ENCODE measurements around the gene AHCYL2. TPM values are rescaled to one million over a fixed set of nuclear protein-coding genes. Genes with fewer than 3 reads are reported as not detected.

AHCYL2 gene
- polyA plus RNA-seq, 1 donor from 2014 or later = 39.9 TPM

- no peak overlapping the region for H3K27ac ChIP-seq (ENCODE audit: low read length)
- no peak overlapping the region for H3K4me2 ChIP-seq (ENCODE audit: low read length)
- H3F3A ChIP-seq (ENCODE audit: insufficient read depth, low read length, poor library complexity, severe bottlenecking) = no peaks in the 10 kb centered on the region
- H3K27me3 ChIP-seq (ENCODE audit: insufficient read depth, low read depth, low read length) = no peaks in the 10 kb centered on the region
- TF ChIP-seq SMC3 (conservative IDR thresholded peaks at IDR 0.05; ENCODE audit: poor library complexity) = no peak
- TF ChIP-seq REST (IDR thresholded peaks at IDR 0.05; ENCODE audit: borderline replicate concordance) = no peak
- no peak for TF ChIP-seq EP300 (conservative IDR thresholded peaks at IDR 0.05; ENCODE audit: poor library complexity, severe bottlenecking)
- H3K79me2 ChIP-seq (replicated peaks; ENCODE audit: insufficient read depth, low read length) = no peaks in the 10 kb centered on the region
- H3K9ac ChIP-seq (ENCODE audit: low read length) = no peak overlapping the region
- no peak overlapping the region for H2AFZ ChIP-seq (ENCODE audit: low read depth, low read length)
- H3K36me3 ChIP-seq (ENCODE audit: insufficient read depth, low read length) = no peaks in the 10 kb centered on the region
- no peak overlapping the region for H3K4me3 ChIP-seq (ENCODE audit: low read length)
- no peaks in the 10 kb centered on the region for H3K9me2 ChIP-seq (ENCODE audit: insufficient read depth, low read length)
- H4K20me1 ChIP-seq (ENCODE audit: insufficient read depth) = no peaks in the 10 kb centered on the region
- no peaks in the 10 kb centered on the region for H3K9me3 ChIP-seq (ENCODE audit: low read length)
Measured at GRCh38 chr7:129468547-129468946, 243.7 kb downstream of the AHCYL2 start.

GRCh38 chr7:129469930-129470329, 245.1 kb downstream of the AHCYL2 start:
- no peak overlapping the region for H3K4me2 ChIP-seq (ENCODE audit: low read length)
- no peaks in the 10 kb centered on the region for H3F3A ChIP-seq (ENCODE audit: insufficient read depth, low read length, poor library complexity, severe bottlenecking)
- H3K9ac ChIP-seq (ENCODE audit: low read length) = no peak overlapping the region
- no peaks in the 10 kb centered on the region for H3K27me3 ChIP-seq (ENCODE audit: insufficient read depth, low read depth, low read length)
- TF ChIP-seq EZH2 (IDR thresholded peaks at IDR 0.05; ENCODE audit: borderline replicate concordance, insufficient read depth, low read length, poor library complexity, severe bottlenecking) = no peak
- TF ChIP-seq RAD21 (conservative IDR thresholded peaks at IDR 0.05) = no peak
- no peak for TF ChIP-seq TAF1 (IDR thresholded peaks at IDR 0.05; ENCODE audit: low read depth)
- TF ChIP-seq CTCF (IDR thresholded peaks at IDR 0.05; ENCODE audit: poor library complexity, severe bottlenecking) = no peak
- TF ChIP-seq POLR2AphosphoS5 (IDR thresholded peaks at IDR 0.05) = no peak
- no peak for TF ChIP-seq REST (IDR thresholded peaks at IDR 0.05; ENCODE audit: borderline replicate concordance)
- TF ChIP-seq MXI1 (conservative IDR thresholded peaks at IDR 0.05; ENCODE audit: poor library complexity, severe bottlenecking) = no peak
- TF ChIP-seq SMC3 (conservative IDR thresholded peaks at IDR 0.05; ENCODE audit: poor library complexity) = no peak
- no peak for TF ChIP-seq EP300 (conservative IDR thresholded peaks at IDR 0.05; ENCODE audit: poor library complexity, severe bottlenecking)
- no peaks in the 10 kb centered on the region for H3K36me3 ChIP-seq (ENCODE audit: insufficient read depth, low read length)
- H3K4me3 ChIP-seq (ENCODE audit: low read length) = no peak overlapping the region
- H3K27ac ChIP-seq (ENCODE audit: low read length) = no peak overlapping the region
- H3K9me3 ChIP-seq (ENCODE audit: low read length) = no peaks in the 10 kb centered on the region
- H2AFZ ChIP-seq (ENCODE audit: low read depth, low read length) = no peak overlapping the region
- H3K9me2 ChIP-seq (ENCODE audit: insufficient read depth, low read length) = no peaks in the 10 kb centered on the region
- no peaks in the 10 kb centered on the region for H4K20me1 ChIP-seq (ENCODE audit: insufficient read depth)
- no peaks in the 10 kb centered on the region for H3K79me2 ChIP-seq (replicated peaks; ENCODE audit: insufficient read depth, low read length)

Measured in neural cell (in vitro differentiated cells).